Measurements from ENCODE around the gene KRTAP10-8. TPM values are rescaled to one million over a fixed set of nuclear protein-coding genes. Genes with fewer than 3 reads are reported as not detected.
"Not testable (repeated sequence)": the region's sequence is repeated elsewhere in the genome, so short reads cannot be mapped to it uniquely, and the experiment has no call there.

KRTAP10-8 gene, protein sequence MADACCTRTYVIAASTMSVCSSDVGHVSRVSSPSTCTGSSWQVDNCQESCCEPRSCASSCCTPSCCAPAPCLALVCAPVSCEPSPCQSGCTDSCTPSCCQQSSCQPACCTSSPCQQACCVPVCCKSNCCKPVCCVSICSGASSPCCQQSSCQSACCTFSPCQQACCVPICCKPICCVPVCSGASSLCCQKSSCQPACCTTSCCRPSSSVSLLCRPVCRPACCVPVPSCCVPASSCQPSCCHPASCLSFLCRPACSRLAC
- not detected in 2 replicates for total RNA-seq
- not detected for polyA plus RNA-seq (2012)

DNA sequence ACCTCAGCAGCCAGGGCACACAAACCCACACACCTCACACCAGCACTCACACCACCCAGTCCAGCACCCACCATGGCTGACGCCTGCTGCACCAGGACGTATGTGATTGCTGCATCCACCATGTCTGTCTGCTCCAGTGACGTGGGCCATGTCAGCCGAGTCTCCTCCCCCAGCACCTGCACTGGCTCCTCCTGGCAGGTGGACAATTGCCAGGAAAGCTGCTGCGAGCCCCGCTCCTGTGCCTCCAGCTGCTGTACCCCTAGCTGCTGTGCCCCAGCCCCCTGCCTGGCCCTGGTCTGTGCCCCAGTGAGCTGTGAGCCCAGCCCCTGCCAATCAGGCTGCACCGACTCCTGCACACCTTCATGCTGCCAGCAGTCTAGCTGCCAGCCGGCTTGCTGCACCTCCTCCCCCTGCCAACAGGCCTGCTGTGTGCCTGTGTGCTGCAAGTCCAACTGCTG, at the start of gene KRTAP10-8:
Gene KRTAP10-8, plus strand, starts transcription at position 51 of the 458 bp plus-strand sequence. Its CDS starts 22 bp downstream, at position 73.
- no peak for DNase-seq (ENCODE audit: low read depth)

DNA sequence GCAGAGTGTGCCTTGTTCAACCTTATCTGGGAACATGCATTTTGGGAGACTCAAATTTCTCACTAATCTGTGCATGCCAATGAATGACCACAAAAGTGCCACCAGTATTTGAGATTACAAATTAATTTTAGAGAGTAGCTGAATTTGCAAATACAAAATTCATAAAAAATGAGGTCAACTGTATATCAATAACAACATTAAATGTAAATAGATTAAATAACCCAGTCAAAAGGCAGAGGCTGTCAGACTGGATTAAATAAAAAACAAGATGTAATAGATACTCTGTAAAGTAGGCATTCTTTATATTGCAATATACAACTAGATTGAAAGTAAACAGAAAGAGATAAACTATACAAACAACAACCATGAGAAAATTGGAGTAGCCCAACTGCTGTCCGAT, 47.8 kb upstream of the KRTAP10-8 start:
- no peak for DNase-seq (ENCODE audit: low read depth)

DNA sequence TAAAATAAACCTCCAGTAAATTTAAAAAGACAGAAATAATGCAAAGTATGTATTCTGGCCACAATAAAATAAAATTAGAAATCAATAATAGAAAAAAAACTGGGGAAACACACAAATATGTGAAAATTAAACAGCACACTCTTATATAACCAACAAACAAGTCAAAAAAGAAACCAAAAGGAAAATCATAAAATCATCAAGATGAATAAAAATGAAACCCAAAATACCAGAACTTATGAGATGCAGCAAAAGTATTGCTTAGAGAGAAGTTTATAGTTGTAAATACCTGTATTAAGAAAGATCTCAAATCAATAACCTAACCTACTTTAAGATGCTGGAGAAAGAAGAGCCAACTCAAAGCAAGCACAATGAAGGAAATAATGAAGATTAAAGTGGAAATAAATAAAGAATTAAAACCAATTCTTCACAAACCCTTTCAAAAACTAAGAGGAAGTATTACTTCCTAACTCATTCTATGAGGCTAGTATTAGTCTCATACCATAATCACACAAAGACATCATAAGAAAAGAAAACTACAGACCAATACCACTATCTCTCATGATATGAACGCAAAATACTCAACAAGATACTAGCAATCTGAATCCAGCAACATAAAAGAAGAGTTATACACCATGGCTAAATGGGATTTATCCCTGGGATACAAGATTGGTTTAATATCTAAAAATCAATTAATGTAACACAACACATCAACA, 46.8 kb upstream of the KRTAP10-8 start:
- DNase-seq (ENCODE audit: low read depth): no peak

DNA sequence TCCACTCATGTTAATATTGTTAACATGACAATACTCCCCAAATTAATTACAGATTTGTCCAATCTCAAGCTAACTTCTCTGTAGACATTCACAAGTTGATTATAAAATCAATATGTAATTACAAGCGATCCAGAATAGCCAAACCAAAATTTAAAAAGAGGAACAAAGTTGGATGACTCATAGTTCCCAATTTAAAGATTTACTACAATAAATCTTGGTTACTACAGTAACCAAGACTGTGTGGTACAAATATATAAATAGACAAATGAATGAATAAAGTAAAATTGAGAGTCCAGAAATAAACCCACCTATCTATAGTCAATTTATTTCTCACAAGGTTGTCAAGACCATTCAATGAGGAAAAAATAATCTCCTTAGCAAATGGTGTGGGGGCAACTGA, 45.5 kb upstream of the KRTAP10-8 start:
- no peak for DNase-seq (ENCODE audit: low read depth)

DNA sequence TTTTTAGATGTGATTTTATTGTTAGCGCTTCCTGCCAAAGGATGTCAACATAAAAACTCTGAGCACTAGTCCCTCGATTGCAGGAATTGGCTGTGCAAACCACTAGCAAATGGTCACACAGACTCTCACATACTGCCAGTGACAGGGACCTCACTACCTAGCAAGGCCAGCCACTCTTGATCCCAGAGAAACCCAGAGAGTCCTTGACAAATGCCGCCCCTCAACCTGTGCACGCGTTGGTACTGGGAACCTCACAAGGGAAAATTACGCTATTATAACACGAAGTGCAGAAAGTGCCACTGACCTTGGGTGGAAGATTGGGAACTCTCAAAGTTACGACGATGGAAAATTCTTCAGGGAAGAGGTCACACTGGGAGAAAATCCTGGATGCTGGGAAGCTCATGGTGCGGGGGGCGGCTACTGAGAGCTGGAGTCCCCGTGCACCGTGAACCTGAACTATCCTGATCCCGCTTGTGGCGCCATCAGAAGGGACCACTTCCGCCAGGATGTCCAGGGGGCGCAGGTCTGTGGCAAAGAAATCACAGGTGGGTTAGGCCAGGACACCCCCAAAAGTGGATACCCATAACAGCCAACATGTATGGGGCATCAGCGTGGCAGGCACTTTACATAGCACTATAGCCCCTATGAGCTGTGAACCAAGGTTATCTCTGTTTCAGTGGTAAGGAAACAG, 44.3 kb upstream of the KRTAP10-8 start:
- no peak for DNase-seq (ENCODE audit: low read depth)

DNA sequence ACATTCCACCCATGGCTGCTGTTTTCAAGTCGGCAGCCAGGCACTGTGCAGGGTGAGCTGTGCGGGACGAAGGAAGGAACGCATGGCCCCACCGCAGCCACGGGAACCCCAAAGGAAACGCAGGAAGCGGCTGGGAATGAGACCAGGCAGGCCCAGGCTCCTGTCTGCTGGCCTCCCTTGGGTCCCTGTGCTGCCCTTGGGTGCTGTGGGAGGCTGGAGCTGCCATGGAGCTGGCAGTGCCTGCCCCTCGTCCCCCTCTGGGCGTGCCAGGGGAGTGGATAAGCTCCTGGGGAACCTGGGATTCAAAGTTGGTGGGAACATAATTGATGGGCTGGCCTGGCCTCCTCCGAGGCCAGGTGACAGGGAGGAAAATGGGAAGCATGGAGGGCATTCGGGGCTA, 43.6 kb upstream of the KRTAP10-8 start:
- no peak for DNase-seq (ENCODE audit: low read depth)

DNA sequence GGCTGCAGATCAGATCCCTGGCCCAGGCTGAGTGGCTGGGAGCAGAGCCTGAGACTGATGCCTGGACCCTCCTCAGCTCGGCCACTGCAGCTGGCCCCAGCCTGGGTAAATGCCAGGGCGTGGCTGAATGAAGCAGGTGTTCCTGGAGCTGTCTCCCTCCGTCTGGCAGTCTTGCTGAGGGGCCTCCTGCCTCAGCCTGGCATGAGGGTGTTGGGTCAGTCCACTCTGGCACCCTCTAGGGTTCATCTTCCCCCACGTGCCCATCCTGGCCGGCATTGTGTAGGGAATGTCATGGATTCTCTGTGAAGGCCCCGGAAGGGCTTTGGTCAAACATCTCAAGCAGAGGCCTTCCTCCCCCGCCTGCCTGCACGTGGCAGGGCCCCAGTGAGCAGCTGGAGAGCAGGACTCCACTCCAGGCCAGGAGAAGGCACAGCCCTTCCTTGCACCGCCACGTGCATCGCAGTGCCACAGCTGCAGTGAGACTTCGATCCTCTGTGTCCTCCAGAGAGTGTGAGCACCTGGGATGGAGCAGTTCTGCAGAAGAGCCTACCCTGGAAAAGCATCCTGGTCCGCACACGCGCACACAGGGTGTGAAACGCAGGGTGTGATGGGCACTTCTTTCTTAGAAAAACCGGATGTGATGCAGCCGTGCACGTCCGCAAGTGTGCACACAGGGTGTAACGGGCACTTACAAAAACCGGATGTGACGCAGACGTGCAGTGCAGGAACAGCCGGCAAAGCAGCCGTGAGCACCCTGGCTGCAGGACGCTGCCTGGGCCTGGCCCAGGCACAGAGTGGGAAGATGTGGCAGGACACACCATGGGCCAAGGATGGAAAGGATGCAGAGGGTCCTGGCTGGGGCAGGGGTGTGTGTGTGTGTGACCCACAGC, 43.0 kb upstream of the KRTAP10-8 start:
- no peak for DNase-seq (ENCODE audit: low read depth)

DNA sequence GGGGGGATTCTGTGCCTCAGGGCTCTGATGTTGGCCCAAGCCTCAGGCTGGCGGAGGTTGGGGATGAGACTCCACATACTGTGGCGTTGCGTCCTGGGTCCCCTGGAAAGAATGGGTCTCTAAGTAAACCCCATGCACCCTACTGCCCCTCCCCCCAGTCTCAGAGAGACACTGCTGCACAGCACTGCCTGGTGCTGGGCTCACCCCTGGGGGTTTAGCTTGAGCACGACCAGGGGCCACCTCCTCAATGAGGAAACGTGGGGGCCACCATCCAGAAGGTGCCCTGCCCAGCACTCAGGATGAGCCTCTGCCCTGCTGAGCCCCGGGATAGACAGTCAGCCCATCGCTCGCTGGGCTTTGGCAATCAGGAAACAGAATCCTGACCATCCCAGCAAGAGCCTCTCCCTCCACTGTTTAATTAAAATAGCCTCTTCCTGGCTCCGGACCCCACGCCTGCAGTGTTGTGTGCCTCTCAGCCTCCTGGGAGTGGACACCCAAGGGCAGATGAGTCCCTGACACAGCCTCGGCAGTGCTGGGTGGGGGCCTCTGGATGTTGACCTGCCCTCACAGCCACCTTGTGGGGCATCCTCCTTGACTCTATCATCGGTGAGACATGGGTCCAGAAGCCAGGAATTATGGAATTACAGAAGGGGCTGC, 41.9 kb upstream of the KRTAP10-8 start:
- no peak for DNase-seq (ENCODE audit: low read depth)

DNA sequence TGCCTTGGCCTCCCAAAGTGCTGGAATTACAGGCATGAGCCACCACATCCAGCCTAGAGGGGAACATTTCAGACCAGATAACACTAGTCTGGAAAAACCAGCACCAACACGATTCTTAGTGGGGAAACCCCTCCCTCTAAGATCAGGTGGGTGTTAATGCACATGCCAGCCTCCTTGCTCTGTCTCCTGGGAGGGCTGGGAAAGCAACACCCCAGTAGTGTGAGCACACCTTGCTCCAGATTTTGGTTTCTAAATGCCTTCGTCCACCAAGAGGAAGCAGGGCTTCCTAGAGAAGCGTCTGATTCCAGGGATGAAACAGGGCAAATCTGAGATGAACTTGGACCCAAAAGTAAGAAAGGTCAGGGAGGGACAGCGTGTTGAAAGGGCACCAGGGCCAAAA, 40.6 kb upstream of the KRTAP10-8 start:
- DNase-seq (ENCODE audit: low read depth): no peak

DNA sequence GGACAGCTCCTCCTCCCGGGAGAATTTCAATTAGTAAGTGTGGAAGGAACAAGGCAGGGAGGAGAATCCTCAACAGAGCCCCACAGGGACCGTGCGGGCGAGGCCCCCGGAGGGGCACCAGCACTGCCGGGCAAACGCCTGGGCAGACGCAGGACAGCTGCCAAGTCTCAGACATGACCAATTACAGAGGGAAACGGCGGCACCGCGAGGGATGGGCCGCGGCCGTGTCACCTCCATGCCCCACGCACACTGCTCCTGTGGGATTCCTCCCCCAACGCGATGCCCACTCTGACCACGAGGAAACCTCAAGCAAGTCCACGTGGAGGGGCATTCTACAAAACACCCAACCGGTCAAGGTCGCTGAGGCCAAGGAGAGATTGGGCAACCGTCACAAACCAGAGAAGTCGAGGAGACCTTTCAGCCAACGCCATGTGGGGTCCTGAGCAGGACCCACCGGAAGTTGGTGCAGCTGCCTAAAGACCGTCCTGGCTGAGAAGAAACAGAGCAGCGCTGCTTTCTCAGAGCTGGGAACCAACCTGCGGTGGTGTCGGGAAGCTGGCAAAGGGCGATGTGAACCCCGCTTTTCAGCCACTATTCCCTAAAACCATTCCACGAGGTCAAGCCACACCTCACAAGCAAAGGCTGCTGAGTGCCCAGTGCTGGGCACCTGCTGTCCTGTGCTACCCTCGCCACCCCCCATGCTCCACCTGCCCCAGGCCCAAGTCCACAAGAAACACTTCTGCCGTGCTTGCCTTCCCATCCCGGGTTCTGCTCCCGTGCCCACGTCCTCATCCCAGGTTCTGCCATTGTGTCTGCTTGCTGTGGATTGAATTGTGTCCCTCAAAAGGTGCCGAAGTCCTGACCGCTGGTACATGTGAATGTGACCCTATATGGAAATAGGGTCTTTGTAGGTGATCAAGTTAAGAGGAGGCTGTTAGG, 39.8 kb upstream of the KRTAP10-8 start:
- no peak for DNase-seq (ENCODE audit: low read depth)

DNA sequence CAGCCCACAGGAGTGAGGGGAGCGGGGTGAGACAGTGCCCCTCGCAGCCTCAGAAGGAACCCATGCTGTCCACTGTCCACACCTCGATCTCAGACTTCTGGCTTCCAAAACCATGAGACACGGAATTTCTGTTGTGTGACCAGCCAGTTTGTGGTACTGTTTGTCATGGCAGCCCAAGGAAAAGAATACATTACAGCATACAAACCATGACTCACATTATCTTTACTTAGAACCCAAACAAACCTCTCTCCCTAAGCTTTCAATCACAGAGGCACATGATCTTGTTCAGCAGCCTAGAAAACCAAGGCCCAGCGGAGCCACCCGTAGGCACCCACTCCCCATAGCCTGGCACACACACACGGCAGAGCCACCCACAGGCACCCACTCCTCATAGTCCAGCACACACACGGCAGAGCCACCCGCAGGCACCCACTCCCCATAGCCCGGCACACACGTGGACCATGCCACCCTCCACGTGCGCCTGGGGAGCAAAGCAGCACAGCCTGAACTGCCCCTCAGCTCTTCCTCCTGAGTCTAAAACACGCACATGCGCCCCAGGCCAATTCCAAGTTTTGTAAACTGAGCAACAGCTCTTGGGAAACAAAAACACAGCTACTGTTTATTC, 38.8 kb upstream of the KRTAP10-8 start:
- DNase-seq (ENCODE audit: low read depth): no peak

DNA sequence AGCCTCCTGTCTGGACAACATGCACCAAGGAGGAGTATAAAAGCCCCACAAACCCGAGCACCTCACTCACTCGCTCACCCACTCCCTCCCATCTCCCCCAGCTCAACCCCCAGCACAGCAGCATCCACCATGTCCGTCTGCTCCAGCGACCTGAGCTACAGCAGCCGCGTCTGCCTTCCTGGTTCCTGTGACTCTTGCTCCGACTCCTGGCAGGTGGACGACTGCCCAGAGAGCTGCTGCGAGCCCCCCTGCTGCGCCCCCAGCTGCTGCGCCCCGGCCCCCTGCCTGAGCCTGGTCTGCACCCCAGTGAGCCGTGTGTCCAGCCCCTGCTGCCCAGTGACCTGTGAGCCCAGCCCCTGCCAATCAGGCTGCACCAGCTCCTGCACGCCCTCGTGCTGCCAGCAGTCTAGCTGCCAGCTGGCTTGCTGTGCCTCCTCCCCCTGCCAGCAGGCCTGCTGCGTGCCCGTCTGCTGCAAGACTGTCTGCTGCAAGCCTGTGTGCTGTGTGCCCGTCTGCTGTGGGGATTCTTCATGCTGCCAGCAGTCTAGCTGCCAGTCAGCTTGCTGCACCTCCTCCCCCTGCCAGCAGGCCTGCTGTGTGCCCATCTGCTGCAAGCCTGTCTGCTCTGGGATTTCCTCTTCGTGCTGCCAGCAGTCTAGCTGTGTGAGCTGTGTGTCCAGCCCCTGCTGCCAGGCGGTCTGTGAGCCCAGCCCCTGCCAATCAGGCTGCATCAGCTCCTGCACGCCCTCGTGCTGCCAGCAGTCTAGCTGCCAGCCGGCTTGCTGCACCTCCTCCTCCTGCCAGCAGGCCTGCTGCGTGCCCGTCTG, 38.0 kb upstream of the KRTAP10-8 start, which contains the start of gene KRTAP10-4:
Gene KRTAP10-4, plus strand, starts transcription at position 100 of the 827 bp plus-strand sequence. Its CDS starts 30 bp downstream, at position 130.
- DNase-seq (ENCODE audit: low read depth): not testable (repeated sequence)

DNA sequence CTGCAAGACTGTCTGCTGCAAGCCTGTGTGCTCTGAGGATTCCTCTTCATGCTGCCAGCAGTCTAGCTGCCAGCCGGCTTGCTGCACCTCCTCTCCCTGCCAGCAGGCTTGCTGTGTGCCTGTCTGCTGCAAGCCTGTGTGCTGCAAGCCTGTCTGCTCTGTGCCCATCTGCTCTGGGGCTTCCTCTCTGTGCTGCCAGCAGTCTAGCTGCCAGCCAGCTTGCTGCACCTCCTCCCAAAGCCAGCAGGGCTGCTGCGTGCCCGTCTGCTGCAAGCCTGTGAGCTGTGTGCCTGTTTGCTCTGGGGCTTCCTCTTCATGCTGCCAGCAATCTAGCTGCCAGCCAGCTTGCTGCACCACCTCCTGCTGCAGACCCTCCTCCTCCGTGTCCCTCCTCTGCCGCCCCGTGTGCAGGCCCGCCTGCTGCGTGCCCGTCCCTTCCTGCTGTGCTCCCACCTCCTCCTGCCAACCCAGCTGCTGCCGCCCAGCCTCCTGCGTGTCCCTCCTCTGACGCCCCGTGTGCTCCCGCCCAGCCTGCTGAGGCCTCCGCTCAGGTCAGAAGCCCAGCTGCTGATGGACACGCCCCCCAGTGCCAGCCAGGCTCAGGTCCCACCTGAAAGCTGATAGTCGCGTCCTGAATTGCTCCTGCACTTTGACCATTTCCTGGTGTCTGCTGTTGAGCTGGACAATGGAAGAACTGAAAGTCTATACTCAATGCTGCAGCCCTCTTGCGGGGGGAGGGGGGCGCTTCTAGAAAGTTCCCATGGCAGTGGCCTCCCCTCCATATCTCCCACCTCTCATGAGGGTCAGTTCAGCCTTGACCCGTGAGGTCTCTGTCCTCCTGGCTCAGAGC, 37.2 kb upstream of the KRTAP10-8 start:
- no peak for DNase-seq (ENCODE audit: low read depth)

DNA sequence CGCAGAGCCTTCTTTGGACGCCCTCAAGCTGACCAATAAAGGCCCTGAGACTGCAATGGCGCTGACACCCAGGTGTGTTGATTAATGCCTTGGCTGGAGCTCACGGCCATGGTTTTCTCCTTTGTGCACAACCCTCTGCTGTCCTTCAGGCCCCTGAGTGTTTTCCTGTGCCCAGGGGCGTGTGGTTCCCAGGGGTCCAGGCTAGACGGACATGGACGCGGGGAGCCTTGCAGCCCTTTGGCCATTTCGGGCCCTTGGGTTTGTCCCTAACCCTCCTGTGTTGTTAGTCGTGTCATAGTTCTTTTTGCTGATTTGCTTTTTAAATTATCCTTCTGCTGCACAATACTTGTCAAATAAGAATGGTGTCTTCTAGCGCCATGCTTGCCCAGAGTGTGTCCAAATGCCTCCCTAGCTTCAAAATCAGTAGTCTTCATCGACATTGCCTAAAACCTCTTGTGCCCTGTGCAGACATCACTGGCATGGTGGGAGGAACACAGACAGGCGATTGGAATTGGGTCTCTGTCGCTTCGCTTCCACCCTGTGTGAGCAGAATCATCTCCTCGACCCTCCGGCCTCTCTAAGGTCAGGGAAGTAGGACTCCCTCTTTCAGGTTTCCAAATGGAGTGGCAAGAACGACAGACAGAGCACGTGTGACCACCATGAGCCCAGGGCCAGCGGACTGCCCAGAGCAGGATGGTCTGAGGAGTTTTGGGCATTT, 36.4 kb upstream of the KRTAP10-8 start:
- no peak for DNase-seq (ENCODE audit: low read depth)

DNA sequence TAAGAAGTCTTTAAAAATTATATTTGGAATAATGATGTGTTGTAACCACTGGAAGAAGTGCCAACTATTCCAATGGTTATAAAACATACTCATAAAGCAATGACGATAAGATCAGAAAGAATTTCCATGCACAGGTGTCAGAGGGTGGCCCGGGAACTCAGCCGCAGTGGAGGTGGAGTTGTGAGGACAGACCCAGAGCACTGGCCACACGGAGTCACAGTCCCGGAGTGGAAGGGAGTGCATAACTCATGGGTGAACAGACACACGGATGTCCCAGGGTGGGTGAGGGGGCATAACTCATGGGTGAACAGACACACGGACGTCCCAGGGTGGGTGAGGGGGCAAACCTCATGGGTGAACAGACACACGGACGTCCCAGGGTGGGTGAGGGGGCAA, 35.9 kb upstream of the KRTAP10-8 start:
- DNase-seq (ENCODE audit: low read depth): no peak

DNA sequence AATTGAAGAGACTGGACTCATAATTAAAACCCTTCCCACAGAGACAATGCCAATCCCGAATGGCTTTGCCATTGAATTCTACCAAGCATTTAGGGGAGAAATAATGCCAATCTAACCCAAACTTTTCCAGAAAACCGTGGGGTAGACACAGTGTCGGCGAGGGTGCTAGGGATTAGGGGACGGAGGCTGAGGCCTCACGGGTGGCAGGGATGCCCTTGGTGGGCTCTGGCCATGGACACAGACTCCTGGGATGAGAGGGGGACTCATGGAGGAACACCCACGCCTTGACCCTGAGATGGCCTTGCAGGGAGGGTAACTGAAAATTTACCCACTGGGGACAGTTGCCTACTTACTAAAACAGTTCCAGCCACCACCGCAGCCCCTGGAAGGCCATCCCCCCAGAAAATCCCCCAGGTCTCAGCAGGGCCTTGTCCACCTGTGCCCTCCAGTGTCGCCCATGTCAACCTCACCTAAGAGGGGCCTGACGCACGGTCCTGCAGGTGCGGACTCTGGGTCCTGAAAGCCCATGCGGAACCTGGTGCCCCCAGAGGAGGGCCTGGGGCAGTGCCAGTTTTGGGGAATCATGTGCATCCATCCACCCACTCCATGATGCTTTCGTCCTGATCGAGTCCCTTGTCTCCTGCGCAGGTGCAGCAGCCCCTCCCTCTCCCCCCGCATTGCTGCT, 33.4 kb upstream of the KRTAP10-8 start:
- DNase-seq (ENCODE audit: low read depth): no peak
